ENCODE results near the gene GRAPL.
A peak's percentile ranks its signal among the peaks of the same experiment; 100 is the strongest.
"Not testable (repeated sequence)": the region's sequence is repeated elsewhere in the genome, so short reads cannot be mapped to it uniquely, and the experiment has no call there.

The GRAPL gene

DNA sequence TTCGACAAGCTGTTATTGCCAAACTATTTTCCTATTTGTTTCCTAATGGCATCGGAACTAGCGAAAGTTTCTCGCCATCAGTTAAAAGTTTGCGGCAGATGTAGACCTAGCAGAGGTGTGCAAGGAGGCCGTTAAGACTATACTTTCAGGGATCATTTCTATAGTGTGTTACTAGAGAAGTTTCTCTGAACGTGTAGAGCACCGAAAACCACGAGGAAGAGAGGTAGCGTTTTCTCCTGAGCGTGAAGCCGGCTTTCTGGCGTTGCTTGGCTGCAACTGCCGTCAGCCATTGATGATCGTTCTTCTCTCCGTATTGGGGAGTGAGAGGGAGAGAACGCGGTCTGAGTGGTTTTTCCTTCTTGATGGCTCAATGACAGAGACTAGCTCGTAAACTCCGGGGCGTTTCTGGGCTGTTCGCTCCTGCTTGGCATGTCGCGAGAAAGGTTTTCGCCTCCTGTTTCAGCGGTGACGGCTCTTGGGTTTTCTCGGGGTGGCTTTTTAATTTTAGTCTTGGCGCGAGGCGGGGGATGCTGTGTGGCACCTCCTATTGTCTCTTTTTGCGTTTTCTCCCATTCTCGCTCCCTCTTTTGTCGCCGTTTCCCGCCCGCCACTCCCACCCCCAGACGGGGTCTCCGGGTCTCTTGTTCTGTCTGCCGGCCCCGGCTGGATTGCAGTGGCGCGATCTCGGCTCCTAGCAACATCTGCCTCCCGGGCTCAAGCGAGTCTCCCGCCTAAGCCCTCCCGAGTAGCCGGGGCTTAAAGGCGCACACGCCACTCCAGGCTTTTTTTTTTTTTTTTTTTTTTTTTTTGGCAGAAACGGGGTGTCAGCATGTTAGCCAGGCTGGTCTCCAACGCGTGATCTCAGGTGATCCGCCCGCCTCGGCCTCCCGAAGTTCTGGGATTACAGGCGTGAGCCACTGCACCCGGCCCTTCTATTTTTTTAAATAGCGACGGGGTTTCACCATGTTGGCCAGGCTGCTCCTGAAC, 60.8 kb downstream of the GRAPL start:
- H3K4me3 ChIP-seq (replicated peaks; ENCODE audit: insufficient read depth, low read length); H3K27ac ChIP-seq (replicated peaks); DNase-seq (ENCODE audit: low read depth in 1 of 2, low spot score in 1 of 2); H3K27me3 ChIP-seq (ENCODE audit: insufficient read depth, poor library complexity, severe bottlenecking): not testable (repeated sequence)
- peak; percentile 68 for TF ChIP-seq POLR2AphosphoS5 (IDR thresholded peaks at IDR 0.05; ENCODE audit: low read depth)

DNA sequence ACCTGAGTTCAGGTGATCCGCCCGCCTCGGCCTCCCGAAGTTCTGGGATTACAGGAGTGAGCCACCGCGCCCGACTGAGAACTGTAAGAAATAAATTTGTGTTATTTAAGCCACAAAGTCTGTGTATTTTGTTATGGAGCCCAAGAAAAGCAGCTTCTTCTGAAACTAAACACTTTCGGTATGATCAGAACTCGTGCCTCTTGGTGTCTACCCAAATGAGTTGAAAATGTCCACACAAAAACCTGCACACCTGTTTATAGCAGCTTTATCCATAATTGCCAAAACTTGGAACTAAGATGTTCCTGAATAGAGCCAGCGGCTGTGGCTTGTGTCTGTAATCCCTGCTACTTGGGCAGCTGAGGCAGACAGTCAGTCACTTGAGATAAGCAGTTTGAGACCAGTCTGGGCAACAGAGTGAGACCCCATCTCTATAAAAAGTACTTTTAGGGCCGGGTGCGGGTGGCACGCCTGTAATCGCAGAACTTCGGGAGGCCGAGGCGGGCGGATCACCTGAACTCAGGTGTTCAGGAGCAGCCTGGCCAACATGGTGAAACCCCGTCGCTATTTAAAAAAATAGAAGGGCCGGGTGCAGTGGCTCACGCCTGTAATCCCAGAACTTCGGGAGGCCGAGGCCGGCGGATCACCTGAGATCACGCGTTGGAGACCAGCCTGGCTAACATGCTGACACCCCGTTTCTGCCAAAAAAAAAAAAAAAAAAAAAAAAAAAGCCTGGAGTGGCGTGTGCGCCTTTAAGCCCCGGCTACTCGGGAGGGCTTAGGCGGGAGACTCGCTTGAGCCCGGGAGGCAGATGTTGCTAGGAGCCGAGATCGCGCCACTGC, 61.7 kb downstream of the GRAPL start:
- not testable (repeated sequence) for DNase-seq (ENCODE audit: low read depth in 1 of 2, low spot score in 1 of 2); H3K4me3 ChIP-seq (replicated peaks; ENCODE audit: insufficient read depth, low read length); H3K27me3 ChIP-seq (ENCODE audit: insufficient read depth, poor library complexity, severe bottlenecking); H3K27ac ChIP-seq (replicated peaks)

DNA sequence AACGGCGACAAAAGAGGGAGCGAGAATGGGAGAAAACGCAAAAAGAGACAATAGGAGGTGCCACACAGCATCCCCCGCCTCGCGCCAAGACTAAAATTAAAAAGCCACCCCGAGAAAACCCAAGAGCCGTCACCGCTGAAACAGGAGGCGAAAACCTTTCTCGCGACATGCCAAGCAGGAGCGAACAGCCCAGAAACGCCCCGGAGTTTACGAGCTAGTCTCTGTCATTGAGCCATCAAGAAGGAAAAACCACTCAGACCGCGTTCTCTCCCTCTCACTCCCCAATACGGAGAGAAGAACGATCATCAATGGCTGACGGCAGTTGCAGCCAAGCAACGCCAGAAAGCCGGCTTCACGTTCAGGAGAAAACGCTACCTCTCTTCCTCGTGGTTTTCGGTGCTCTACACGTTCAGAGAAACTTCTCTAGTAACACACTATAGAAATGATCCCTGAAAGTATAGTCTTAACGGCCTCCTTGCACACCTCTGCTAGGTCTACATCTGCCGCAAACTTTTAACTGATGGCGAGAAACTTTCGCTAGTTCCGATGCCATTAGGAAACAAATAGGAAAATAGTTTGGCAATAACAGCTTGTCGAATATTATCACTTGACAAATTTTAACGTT, 62.5 kb downstream of the GRAPL start:
- not testable (repeated sequence) for H3K4me3 ChIP-seq (replicated peaks; ENCODE audit: insufficient read depth, low read length); H3K27me3 ChIP-seq (ENCODE audit: insufficient read depth, poor library complexity, severe bottlenecking); H3K27ac ChIP-seq (replicated peaks); DNase-seq (ENCODE audit: low read depth in 1 of 2, low spot score in 1 of 2)

DNA sequence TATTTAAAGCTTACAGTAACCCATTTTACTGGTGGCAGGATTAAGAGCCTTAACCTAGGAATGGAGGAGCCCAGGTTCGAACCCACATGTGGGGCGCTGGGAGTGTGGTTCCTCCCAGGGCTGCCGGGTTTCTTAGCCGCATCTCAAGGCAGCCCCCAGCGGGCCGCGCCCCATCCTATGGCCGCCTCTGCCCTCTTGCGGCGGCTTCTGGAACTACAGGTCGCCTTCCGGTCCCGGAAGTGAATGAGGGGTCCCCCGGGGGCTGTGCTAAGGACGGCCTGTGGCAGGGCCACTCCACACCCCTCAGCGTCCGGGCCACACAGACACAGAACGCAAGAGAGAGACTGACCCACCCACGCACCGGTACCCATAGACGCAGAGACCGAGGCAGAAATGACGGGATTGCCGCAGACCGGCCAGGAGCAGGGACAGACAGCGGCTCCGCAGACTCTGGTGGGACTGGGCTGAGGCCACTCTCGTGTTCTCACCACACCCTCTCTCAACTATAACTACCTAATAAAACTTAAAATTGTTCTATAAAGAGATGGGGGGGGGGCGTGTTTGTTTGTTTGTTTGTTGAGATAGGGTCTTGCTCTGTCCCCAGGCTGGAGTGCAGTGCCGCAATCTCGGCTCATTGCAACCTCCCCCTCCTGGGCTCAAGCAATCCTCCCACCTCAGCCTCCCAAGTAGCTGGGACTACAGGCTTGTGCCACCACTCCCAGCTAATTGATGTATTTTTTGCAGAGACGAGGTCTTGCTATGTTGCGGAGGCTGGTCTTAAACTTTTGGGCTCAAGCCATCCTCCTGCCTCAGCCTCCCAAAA, 69.2 kb downstream of the GRAPL start:
- H3K4me3 ChIP-seq (replicated peaks; ENCODE audit: insufficient read depth, low read length): peak overlapping the region; percentile 31
- H3K27ac ChIP-seq (replicated peaks); H3K27me3 ChIP-seq (ENCODE audit: insufficient read depth, poor library complexity, severe bottlenecking): not testable (repeated sequence)
- DNase-seq (ENCODE audit: low read depth in 1 of 2, low spot score in 1 of 2): peak in 1 of 2 experiments; percentile 3

DNA sequence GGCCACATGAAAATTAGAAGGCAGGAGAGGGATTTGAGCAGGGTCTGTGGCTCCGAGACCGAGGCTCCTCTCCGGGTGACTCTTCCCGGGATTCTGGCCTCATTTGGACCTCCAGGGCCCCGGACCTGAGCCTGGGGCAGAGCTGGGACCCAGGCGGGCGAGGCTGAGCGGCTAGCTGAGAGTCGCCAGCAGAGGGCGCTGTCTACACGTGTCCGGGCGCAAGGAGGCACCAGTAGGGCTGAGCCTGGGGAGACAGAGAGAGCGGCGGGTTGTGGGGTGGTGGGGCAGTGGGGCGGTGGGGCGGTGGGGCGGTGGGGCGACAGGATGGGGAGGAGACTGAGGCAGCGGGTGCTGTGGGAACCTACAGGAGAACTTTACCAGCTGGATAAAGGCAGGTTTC, 75.1 kb downstream of the GRAPL start:
- not testable (repeated sequence) for DNase-seq (ENCODE audit: low read depth in 1 of 2, low spot score in 1 of 2); H3K4me3 ChIP-seq (replicated peaks; ENCODE audit: insufficient read depth, low read length); H3K27me3 ChIP-seq (ENCODE audit: insufficient read depth, poor library complexity, severe bottlenecking); H3K27ac ChIP-seq (replicated peaks)

DNA sequence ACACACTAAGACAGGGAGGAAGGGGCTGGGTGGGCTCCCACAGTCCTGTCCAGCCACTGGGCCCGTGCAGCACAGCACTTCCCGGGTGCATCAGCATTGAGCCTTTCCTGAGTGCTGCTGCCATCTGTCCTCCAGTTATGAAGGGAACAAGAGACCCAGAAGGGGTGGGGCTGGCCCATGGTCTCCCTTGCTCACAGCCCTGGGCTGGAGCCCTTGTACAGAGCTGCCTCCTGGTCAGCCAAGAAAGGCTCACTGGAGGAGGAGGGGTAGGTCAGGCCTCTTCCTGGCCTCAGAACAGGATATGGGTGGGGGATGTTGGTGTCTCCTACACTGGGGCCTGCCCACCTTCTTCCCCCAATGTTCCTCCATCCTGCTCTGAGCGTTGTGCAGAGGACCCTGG, 76.0 kb downstream of the GRAPL start:
- not testable (repeated sequence) for H3K27me3 ChIP-seq (ENCODE audit: insufficient read depth, poor library complexity, severe bottlenecking); H3K4me3 ChIP-seq (replicated peaks; ENCODE audit: insufficient read depth, low read length); H3K27ac ChIP-seq (replicated peaks); DNase-seq (ENCODE audit: low read depth in 1 of 2, low spot score in 1 of 2)
